ENCODE results near the gene MAP2K5. TPM values are rescaled to one million over a fixed set of nuclear protein-coding genes. Genes with fewer than 3 reads are reported as not detected.

Gene MAP2K5
- polyA plus RNA-seq, 1 donor from 2014 or later: 12.1 TPM

DNA sequence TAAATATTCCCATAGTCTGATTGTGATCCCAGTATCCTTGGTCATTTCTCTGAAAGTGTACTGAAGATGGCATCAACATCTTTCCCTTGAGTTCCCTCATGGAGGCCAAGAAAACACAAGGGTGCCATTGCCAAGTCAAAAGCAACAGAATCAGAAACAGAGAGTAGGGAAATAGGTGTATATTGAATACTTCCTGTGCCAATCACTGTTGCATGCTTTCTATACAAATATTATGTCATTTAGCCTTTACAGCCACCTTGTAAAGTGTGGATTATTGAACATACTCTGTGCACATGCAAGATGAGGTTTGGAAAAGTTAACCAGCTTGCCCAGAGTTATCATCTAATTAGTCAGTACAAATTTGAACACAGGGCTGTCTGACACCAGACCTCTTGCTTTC lies 117.9 kb downstream of the MAP2K5 start:
- no peaks in the 10 kb centered on the region for H3K36me3 ChIP-seq (ENCODE audit: insufficient read depth, low read length)
- H3K79me2 ChIP-seq (replicated peaks; ENCODE audit: insufficient read depth, low read length): no peaks in the 10 kb centered on the region
- TF ChIP-seq TAF1 (IDR thresholded peaks at IDR 0.05; ENCODE audit: low read depth): no peak
- TF ChIP-seq SMC3 (conservative IDR thresholded peaks at IDR 0.05; ENCODE audit: poor library complexity): no peak
- no peak for TF ChIP-seq MXI1 (conservative IDR thresholded peaks at IDR 0.05; ENCODE audit: poor library complexity, severe bottlenecking)
- no peak for TF ChIP-seq EP300 (conservative IDR thresholded peaks at IDR 0.05; ENCODE audit: poor library complexity, severe bottlenecking)
- TF ChIP-seq, protein P1, sequence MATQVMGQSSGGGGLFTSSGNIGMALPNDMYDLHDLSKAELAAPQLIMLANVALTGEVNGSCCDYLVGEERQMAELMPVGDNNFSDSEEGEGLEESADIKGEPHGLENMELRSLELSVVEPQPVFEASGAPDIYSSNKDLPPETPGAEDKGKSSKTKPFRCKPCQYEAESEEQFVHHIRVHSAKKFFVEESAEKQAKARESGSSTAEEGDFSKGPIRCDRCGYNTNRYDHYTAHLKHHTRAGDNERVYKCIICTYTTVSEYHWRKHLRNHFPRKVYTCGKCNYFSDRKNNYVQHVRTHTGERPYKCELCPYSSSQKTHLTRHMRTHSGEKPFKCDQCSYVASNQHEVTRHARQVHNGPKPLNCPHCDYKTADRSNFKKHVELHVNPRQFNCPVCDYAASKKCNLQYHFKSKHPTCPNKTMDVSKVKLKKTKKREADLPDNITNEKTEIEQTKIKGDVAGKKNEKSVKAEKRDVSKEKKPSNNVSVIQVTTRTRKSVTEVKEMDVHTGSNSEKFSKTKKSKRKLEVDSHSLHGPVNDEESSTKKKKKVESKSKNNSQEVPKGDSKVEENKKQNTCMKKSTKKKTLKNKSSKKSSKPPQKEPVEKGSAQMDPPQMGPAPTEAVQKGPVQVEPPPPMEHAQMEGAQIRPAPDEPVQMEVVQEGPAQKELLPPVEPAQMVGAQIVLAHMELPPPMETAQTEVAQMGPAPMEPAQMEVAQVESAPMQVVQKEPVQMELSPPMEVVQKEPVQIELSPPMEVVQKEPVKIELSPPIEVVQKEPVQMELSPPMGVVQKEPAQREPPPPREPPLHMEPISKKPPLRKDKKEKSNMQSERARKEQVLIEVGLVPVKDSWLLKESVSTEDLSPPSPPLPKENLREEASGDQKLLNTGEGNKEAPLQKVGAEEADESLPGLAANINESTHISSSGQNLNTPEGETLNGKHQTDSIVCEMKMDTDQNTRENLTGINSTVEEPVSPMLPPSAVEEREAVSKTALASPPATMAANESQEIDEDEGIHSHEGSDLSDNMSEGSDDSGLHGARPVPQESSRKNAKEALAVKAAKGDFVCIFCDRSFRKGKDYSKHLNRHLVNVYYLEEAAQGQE (IDR thresholded peaks at IDR 0.05; ENCODE audit: borderline replicate concordance): no peak
- TF ChIP-seq EZH2 (IDR thresholded peaks at IDR 0.05; ENCODE audit: borderline replicate concordance, insufficient read depth, low read length, poor library complexity, severe bottlenecking): no peak
- TF ChIP-seq, protein P2, sequence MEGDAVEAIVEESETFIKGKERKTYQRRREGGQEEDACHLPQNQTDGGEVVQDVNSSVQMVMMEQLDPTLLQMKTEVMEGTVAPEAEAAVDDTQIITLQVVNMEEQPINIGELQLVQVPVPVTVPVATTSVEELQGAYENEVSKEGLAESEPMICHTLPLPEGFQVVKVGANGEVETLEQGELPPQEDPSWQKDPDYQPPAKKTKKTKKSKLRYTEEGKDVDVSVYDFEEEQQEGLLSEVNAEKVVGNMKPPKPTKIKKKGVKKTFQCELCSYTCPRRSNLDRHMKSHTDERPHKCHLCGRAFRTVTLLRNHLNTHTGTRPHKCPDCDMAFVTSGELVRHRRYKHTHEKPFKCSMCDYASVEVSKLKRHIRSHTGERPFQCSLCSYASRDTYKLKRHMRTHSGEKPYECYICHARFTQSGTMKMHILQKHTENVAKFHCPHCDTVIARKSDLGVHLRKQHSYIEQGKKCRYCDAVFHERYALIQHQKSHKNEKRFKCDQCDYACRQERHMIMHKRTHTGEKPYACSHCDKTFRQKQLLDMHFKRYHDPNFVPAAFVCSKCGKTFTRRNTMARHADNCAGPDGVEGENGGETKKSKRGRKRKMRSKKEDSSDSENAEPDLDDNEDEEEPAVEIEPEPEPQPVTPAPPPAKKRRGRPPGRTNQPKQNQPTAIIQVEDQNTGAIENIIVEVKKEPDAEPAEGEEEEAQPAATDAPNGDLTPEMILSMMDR (IDR thresholded peaks at IDR 0.05; ENCODE audit: poor library complexity, severe bottlenecking): no peak
- TF ChIP-seq RAD21 (conservative IDR thresholded peaks at IDR 0.05): no peak
- no peak for TF ChIP-seq POLR2AphosphoS5 (IDR thresholded peaks at IDR 0.05)
- H3K9ac ChIP-seq (ENCODE audit: low read length): no peak overlapping the region
- no peaks in the 10 kb centered on the region for H3K27me3 ChIP-seq (ENCODE audit: insufficient read depth, low read depth, low read length)
- H3K4me3 ChIP-seq (ENCODE audit: low read length): peak overlapping the region; percentile 44
- H3K9me2 ChIP-seq (ENCODE audit: insufficient read depth, low read length): no peaks in the 10 kb centered on the region
- no peaks in the 10 kb centered on the region for H4K20me1 ChIP-seq (ENCODE audit: insufficient read depth)
- H3K9me3 ChIP-seq (ENCODE audit: low read length): no peaks in the 10 kb centered on the region
- H2AFZ ChIP-seq (ENCODE audit: low read depth, low read length): no peak overlapping the region
- no peaks in the 10 kb centered on the region for H3F3A ChIP-seq (ENCODE audit: insufficient read depth, low read length, poor library complexity, severe bottlenecking)
- no peak overlapping the region for H3K27ac ChIP-seq (ENCODE audit: low read length)
- H3K4me2 ChIP-seq (ENCODE audit: low read length): no peak overlapping the region

DNA sequence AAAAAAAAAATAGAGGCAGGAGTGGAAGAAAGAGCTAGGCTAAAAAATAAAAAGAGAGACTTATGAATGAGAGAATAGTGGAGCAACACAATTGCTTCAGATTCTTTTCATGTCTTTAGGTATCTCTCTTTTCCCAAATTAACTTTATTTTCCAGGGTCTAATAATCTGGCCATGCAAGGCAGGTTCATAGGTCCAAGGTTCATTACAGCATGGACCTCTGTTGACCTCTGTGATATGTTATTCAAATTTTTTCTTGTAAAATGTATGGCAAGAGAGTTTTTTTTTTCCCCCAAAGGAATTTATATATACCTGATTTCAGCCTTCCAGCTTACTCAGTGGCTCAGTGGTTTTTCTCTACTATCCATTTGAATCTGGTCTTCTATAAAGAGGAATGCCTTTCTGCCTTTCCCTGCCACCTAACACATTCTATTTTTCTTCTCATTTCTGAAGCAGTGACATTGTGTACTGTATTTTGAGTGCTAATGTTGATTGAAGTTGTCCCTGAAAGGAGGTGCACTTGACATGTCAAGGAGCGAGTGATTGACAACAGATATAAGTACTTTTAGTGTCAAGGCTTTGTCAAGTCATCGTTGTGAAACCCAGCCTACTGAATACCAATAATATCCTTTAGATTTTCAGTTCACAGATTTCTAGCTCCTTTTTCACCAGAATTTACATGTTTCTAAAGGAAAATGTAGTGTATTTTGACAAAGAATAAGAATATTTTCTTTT lies 118.5 kb downstream of the MAP2K5 start:
- Histone ChIP-seq H3K9me3 (ENCODE audit: low read length) (no peaks in the 10 kb centered on the region), H3K9ac (ENCODE audit: low read length) (peak overlapping the region; percentile 5), H3K36me3 (ENCODE audit: insufficient read depth, low read length) (no peaks in the 10 kb centered on the region), H3K9me2 (ENCODE audit: insufficient read depth, low read length) (no peaks in the 10 kb centered on the region), H3K4me2 (ENCODE audit: low read length) (peak overlapping the region; percentile 52), H3K79me2 (replicated peaks; ENCODE audit: insufficient read depth, low read length) (no peaks in the 10 kb centered on the region), H4K20me1 (ENCODE audit: insufficient read depth) (no peaks in the 10 kb centered on the region), H3F3A (ENCODE audit: insufficient read depth, low read length, poor library complexity, severe bottlenecking) (no peaks in the 10 kb centered on the region), H2AFZ (ENCODE audit: low read depth, low read length) (no peak overlapping the region), H3K4me3 (ENCODE audit: low read length) (peak overlapping the region; percentile 44), H3K27ac (ENCODE audit: low read length) (peak overlapping the region; percentile 49), H3K27me3 (ENCODE audit: insufficient read depth, low read depth, low read length) (no peaks in the 10 kb centered on the region)
- TF ChIP-seq RAD21 (conservative IDR thresholded peaks at IDR 0.05) (peak; percentile 13), POLR2AphosphoS5 (IDR thresholded peaks at IDR 0.05) (peak; percentile 92), EZH2 (IDR thresholded peaks at IDR 0.05; ENCODE audit: borderline replicate concordance, insufficient read depth, low read length, poor library complexity, severe bottlenecking) (no peak), TAF1 (IDR thresholded peaks at IDR 0.05; ENCODE audit: low read depth) (no peak), EP300 (conservative IDR thresholded peaks at IDR 0.05; ENCODE audit: poor library complexity, severe bottlenecking) (peak; percentile 99)
- TF ChIP-seq, protein P1 (IDR thresholded peaks at IDR 0.05; ENCODE audit: borderline replicate concordance): peak; percentile 30
